KMS-11 (cell line): ENCODE data around the gene NUTF2.

Source experiments
- H2AFZ ChIP-seq: fragments of 200-600 bp; sonication (generic); 2 replicates; pipeline ENCODE4 v1.6.1; 2016; ENCODE audit warnings: antibody characterized with exemption, mixed run types, low read depth
- H3K27ac ChIP-seq: fragments of 200-600 bp; sonication (generic); 2 replicates; pipeline ENCODE4 v1.6.1; 2016; ENCODE audit warnings: mild to moderate bottlenecking, mixed run types
- H3K27me3 ChIP-seq: fragments of 200-600 bp; sonication (generic); 2 replicates; pipeline ENCODE4 v1.6.1; 2017; ENCODE audit warnings: mild to moderate bottlenecking, low read depth, mixed run types, moderate library complexity; ENCODE audit not compliant: insufficient read depth
- H3K36me3 ChIP-seq: fragments of 200-600 bp; sonication (generic); 2 replicates; pipeline ENCODE4 v1.6.1; 2017; ENCODE audit warnings: mild to moderate bottlenecking, mixed run types; ENCODE audit not compliant: insufficient read depth
- H3K4me1 ChIP-seq: fragments of 200-600 bp; sonication (generic); 2 replicates; pipeline ENCODE4 v1.6.1; 2016; ENCODE audit warnings: mild to moderate bottlenecking, low read depth, mixed run types; ENCODE audit not compliant: poor library complexity, severe bottlenecking
- H3K4me2 ChIP-seq: fragments of 200-600 bp; sonication (generic); 2 replicates; pipeline ENCODE4 v1.7.0; 2016; ENCODE audit warnings: mild to moderate bottlenecking, mixed run types
- H3K4me3 ChIP-seq: fragments of 200-600 bp; sonication (generic); IDR thresholded peaks from 2 replicates; pipeline ENCODE4 v1.6.1; 2017; ENCODE audit warnings: low read depth, low read length, mixed read lengths; ENCODE audit not compliant: insufficient read depth
- H3K79me2 ChIP-seq: fragments of 200-600 bp; sonication (generic); 2 replicates; pipeline ENCODE4 v1.6.1; 2016; ENCODE audit warnings: low read depth, mixed run types; ENCODE audit not compliant: insufficient read depth
- H3K9ac ChIP-seq: fragments of 200-600 bp; sonication (generic); 2 replicates; pipeline ENCODE4 v1.6.1; 2016; ENCODE audit warnings: mild to moderate bottlenecking, mixed run types
- H4K20me1 ChIP-seq: fragments of 200-600 bp; sonication (generic); 2 replicates; pipeline ENCODE4 v1.6.1; 2016; ENCODE audit warnings: mild to moderate bottlenecking, mixed run types; ENCODE audit not compliant: insufficient read depth
- TF ChIP-seq, protein P1 (sequence below): fragments of 200-600 bp; sonication (generic); conservative IDR thresholded peaks from 2 replicates; pipeline ENCODE4 v1.6.1; 2017; ENCODE audit warnings: low read depth, mild to moderate bottlenecking, antibody characterized with exemption, low read length, moderate library complexity, mixed read lengths

The NUTF2 gene

DNA sequence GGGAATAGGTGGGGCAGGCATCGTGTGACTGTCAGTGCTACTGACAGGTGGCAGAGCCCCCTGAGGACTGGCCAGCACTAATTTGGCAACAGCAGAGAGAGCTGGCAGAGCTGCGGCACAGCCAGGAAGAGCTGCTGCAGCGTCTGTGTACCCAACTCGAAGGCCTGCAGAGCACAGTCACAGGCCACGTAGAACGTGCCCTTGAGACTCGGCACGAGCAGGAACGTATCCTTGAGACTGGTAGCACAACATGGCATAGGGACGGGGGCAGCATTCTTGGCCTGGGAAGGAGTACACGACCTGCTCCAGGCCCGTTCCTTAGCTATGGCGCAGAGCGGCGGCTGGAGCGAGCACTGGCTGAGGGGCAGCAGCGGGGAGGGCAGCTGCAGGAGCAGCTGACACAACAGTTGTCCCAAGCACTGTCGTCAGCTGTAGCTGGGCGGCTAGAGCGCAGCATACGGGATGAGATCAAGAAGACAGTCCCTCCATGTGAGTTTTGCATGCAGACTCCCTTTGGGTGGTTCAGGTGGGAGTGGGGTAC, 35.0 kb downstream of the NUTF2 start:
- Histone ChIP-seq H3K36me3 (peaks cover 18% of the 10 kb centered on the region; the same call in 1 of the 2 replicates), H3K79me2 (no peaks in the 10 kb centered on the region; the same call in 1 of the 2 replicates), H4K20me1 (no peaks in the 10 kb centered on the region), H3K4me2 (no peak overlapping the region), H2AFZ (no peak overlapping the region), H3K27ac (no peak overlapping the region), H3K9ac (no peak overlapping the region), H3K4me3 (no peak overlapping the region), H3K4me1 (no peaks in the 10 kb centered on the region), H3K27me3 (no peaks in the 10 kb centered on the region)
- TF ChIP-seq, protein P1, sequence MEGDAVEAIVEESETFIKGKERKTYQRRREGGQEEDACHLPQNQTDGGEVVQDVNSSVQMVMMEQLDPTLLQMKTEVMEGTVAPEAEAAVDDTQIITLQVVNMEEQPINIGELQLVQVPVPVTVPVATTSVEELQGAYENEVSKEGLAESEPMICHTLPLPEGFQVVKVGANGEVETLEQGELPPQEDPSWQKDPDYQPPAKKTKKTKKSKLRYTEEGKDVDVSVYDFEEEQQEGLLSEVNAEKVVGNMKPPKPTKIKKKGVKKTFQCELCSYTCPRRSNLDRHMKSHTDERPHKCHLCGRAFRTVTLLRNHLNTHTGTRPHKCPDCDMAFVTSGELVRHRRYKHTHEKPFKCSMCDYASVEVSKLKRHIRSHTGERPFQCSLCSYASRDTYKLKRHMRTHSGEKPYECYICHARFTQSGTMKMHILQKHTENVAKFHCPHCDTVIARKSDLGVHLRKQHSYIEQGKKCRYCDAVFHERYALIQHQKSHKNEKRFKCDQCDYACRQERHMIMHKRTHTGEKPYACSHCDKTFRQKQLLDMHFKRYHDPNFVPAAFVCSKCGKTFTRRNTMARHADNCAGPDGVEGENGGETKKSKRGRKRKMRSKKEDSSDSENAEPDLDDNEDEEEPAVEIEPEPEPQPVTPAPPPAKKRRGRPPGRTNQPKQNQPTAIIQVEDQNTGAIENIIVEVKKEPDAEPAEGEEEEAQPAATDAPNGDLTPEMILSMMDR: no peak

DNA sequence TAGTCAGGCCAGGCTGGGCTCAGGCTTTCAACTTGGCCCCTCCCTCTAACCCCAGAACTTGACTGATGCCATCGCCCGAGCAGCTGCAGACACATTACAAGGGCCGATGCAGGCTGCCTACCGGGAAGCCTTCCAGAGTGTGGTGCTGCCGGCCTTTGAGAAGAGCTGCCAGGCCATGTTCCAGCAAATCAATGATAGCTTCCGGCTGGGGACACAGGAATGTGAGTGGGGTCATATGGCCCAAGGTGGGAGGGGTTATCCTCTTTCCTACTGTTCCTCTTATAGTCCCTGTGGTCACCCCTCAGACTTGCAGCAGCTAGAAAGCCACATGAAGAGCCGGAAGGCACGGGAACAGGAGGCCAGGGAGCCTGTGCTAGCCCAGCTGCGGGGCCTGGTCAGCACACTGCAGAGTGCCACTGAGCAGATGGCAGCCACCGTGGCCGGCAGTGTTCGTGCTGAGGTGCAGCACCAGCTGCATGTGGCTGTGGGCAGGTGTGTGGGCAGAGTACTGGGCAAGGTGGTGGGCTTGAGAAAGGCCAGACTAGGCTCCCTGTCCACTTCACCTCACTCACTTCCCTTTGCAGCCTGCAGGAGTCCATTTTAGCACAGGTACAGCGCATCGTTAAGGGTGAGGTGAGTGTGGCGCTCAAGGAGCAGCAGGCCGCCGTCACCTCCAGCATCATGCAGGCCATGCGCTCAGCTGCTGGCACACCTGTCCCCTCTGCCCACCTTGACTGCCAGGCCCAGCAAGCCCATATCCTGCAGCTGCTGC, 35.8 kb downstream of the NUTF2 start:
- TF ChIP-seq, protein P1: no peak
- Histone ChIP-seq H4K20me1 (no peaks in the 10 kb centered on the region), H3K27ac (no peak overlapping the region), H3K9ac (no peak overlapping the region), H3K4me2 (no peak overlapping the region), H3K27me3 (no peaks in the 10 kb centered on the region), H3K36me3 (peaks cover 14% of the 10 kb centered on the region; the same call in 1 of the 2 replicates), H3K4me3 (no peak overlapping the region), H3K4me1 (no peaks in the 10 kb centered on the region), H3K79me2 (no peaks in the 10 kb centered on the region), H2AFZ (no peak overlapping the region)

DNA sequence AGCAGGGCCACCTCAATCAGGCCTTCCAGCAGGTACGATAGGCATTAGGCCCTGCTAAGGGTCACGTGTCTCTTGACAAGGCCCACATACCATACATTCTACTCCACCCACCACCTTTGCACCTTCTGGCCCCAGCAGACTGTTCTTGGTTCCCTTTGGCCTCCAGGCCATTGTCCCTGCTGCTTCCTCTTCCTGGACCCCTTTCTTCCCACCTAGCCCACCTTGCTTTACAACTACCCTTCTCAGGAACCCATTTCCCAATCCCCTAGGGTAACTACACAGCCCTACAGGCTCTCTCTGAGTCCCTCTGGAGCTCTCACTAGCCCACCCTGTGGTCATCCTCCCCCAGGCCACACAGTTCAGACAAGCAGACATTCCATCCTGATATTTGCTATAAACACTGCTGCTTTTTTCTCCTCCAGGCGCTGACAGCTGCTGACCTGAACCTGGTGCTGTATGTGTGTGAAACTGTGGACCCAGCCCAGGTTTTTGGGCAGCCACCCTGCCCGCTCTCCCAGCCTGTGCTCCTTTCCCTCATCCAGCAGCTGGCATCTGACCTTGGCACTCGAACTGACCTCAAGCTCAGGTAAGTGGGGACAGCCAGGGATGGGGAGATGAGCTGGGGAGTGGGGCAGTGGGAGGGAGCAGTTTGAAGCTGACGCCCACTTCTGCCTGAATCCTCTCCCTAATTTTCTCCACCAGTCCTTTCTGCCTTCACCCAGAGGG, 36.6 kb downstream of the NUTF2 start:
- no peak overlapping the region for H2AFZ ChIP-seq
- no peaks in the 10 kb centered on the region for H4K20me1 ChIP-seq
- H3K36me3 ChIP-seq: peaks cover 14% of the 10 kb centered on the region; the same call in 1 of the 2 replicates
- H3K27ac ChIP-seq: no peak overlapping the region
- no peak overlapping the region for H3K4me2 ChIP-seq
- no peaks in the 10 kb centered on the region for H3K4me1 ChIP-seq
- no peak overlapping the region for H3K9ac ChIP-seq
- H3K4me3 ChIP-seq: no peak overlapping the region
- H3K27me3 ChIP-seq: no peaks in the 10 kb centered on the region
- no peaks in the 10 kb centered on the region for H3K79me2 ChIP-seq
- TF ChIP-seq, protein P1: no peak

DNA sequence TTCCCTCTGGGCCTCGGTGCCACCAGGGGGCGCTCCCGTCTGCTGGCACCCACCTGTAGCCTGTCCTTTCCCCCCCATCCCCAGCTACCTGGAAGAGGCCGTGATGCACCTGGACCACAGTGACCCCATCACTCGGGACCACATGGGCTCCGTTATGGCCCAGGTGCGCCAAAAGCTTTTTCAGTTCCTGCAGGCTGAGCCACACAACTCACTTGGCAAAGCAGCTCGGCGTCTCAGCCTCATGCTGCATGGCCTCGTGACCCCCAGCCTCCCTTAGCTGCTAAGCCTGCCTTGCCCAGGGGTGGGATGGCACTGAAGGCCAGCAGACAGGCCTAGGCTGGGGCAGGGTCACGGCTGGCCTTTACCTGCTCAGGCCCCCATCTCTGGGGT, 37.1 kb downstream of the NUTF2 start:
- Histone ChIP-seq H3K27ac (no peak overlapping the region), H3K27me3 (no peaks in the 10 kb centered on the region), H3K4me2 (no peak overlapping the region), H3K79me2 (no peaks in the 10 kb centered on the region), H3K36me3 (peaks cover 8% of the 10 kb centered on the region; the same call in 1 of the 2 replicates), H3K9ac (no peak overlapping the region), H4K20me1 (no peaks in the 10 kb centered on the region), H3K4me1 (no peaks in the 10 kb centered on the region), H3K4me3 (no peak overlapping the region), H2AFZ (no peak overlapping the region)
- TF ChIP-seq, protein P1: peak; percentile 89
